HG02571 (cell line): ENCODE results near the gene PRORP.
"Not testable (repeated sequence)": the region's sequence is repeated elsewhere in the genome, so short reads cannot be mapped to it uniquely, and the experiment has no call there.

Experiments used
- ATAC-seq: cut with Tn5 transposase; IDR thresholded peaks from one replicate; pipeline ENCODE4 v1.9.1; 2021; ENCODE audit warnings: mild to moderate bottlenecking, moderate library complexity; ENCODE audit not compliant: unreplicated experiment

Gene PRORP

GRCh38 chr14:35121887-35122695, at the start of gene PRORP, which contains the start of gene PPP2R3C:
PRORP (plus strand) TSS chr14:35122552; CDS start chr14:35123246, 694 bp downstream.
PPP2R3C (minus strand) TSS chr14:35121990; CDS start chr14:35121959, 31 bp downstream.
- ATAC-seq, result peak; percentile 86

- no peak for ATAC-seq
Observed at GRCh38 chr14:35073486-35073885, 48.9 kb upstream of the PRORP start.

GRCh38 chr14:35078082-35078481, 44.3 kb upstream of the PRORP start:
- ATAC-seq, result no peak

- ATAC-seq, result no peak
Observed at GRCh38 chr14:35079742-35080141, 42.6 kb upstream of the PRORP start.

- no peak for ATAC-seq
Observed at GRCh38 chr14:35083530-35084150, 38.7 kb upstream of the PRORP start.

GRCh38 chr14:35085441-35085840, 36.9 kb upstream of the PRORP start:
- no peak for ATAC-seq

GRCh38 chr14:35088514-35088913, 33.8 kb upstream of the PRORP start:
- no peak for ATAC-seq

- ATAC-seq, result not testable (repeated sequence)
Observed at GRCh38 chr14:35094645-35095044, 27.7 kb upstream of the PRORP start.

- no peak for ATAC-seq
Observed at GRCh38 chr14:35107866-35108265, 14.5 kb upstream of the PRORP start.

GRCh38 chr14:35112641-35113040, 9.7 kb upstream of the PRORP start:
- no peak for ATAC-seq

- ATAC-seq, result no peak
Observed at GRCh38 chr14:35113308-35113950, 8.9 kb upstream of the PRORP start.

GRCh38 chr14:35114036-35114435, 8.3 kb upstream of the PRORP start:
- ATAC-seq, result no peak

- ATAC-seq, result no peak
Observed at GRCh38 chr14:35116242-35116641, 6.1 kb upstream of the PRORP start.

GRCh38 chr14:35117112-35117511, 5.2 kb upstream of the PRORP start:
- ATAC-seq, result no peak

- no peak for ATAC-seq
Observed at GRCh38 chr14:35121026-35121886, 1.1 kb upstream of the PRORP start.

GRCh38 chr14:35122696-35123387, 490 bp downstream of the PRORP start:
- ATAC-seq, result no peak

- ATAC-seq, result no peak
Observed at GRCh38 chr14:35123388-35123703, 994 bp downstream of the PRORP start.

- no peak for ATAC-seq
Observed at GRCh38 chr14:35124127-35124526, 1.8 kb downstream of the PRORP start.

GRCh38 chr14:35133542-35134328, 11.4 kb downstream of the PRORP start:
- no peak for ATAC-seq
